ENCODE results near the gene RCHY1. TPM values are rescaled to one million over a fixed set of nuclear protein-coding genes. Genes with fewer than 3 reads are reported as not detected.

RCHY1 gene
- total RNA-seq, 1 experiment from 2014 or later, result 32.3 TPM

- DNase-seq (ENCODE audit: extremely low read depth, low read depth), result peak; percentile 12
These were observed 81.5 kb downstream of the RCHY1 start for GRCh38 chr4:75432683-75433082.

DNA sequence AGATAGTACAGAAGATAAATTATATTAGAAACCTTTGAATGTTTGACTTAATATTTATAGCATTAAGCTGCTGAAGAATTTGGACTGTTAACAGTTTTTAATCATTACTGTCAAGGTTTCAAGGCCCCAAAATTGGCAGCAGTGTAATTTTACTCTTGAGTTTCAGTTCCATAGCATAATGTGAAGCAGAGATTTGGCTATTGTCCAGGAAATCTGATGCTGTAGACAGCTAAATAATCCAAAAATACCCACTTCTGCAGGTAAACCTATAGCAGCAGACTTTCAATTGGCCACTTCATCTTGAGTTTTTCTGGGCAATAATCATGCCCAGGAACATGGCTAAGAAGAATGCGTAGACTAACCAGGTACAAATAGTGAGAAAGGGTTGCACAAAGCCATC is 85.0 kb downstream of the RCHY1 start:
- no peak for DNase-seq (ENCODE audit: extremely low read depth, low read depth)

Other genes with a start within 250 kb of the RCHY1 start
- gene THAP6, start 70 bp upstream of the RCHY1 start, total RNA-seq (2014; rRNA removed; shearing (Covaris generic)), result 19.7 and 21.7 TPM in 2 replicates
- not detected in 2 replicates for gene ODAPH, start 41.7 kb upstream of the RCHY1 start, total RNA-seq (2014; rRNA removed; shearing (Covaris generic))
- 1.1 and 2.2 TPM in 2 replicates for gene CDKL2, start 116.1 kb upstream of the RCHY1 start, total RNA-seq (2014; rRNA removed; shearing (Covaris generic))
- 93.2 and 112 TPM in 2 replicates for gene G3BP2, start 159.0 kb upstream of the RCHY1 start, total RNA-seq (2014; rRNA removed; shearing (Covaris generic))
- gene USO1, start 210.2 kb upstream of the RCHY1 start, total RNA-seq (2014; rRNA removed; shearing (Covaris generic)), result 60.7 and 65.9 TPM in 2 replicates